T47D (cell line): ENCODE data around the gene CHST13.

ENCODE experiments used
- DNase-seq, 2 experiments: peaks; one replicate each; pipeline versions ENCODE4 v3.0.0 to v3.0.0-alpha.2; 2011 to 2012; ENCODE audit warnings: low read depth in 1 of 2, low spot score in 1 of 2
- JUND ChIP-seq: IDR thresholded peaks from 2 replicates; pipeline ENCODE4 v1.6.1; 2012; ENCODE audit warnings: low read depth
- in situ Hi-C: cut with HindIII; loops from 2 replicates; pipeline ENCODE4 v1.10.0; 2016; ENCODE audit warnings: low sequenced_read_pairs, low pct_unique_long_range_greater_than_20kb

CHST13 gene

DNA sequence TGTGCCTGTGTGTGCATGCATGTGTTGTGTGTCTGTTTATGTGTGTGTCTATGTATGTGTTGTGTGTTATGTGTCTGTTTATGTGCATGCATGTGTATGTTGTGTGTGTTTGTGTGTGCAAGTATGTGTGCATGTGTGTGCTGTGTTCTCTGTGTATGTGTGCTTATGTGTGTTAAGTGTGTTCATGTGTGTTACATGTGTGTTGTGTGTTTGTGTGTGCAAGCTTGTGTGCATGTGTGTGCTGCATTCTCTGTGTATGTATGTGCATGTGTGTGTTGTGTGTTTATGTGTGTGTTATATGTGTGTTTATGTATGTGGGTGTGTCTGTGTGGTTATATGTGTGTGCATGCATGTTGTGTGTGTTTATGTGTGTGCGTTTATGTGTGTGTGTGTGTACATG lies 21.3 kb upstream of the CHST13 start:
- in situ Hi-C loops = no loop called here
- TF ChIP-seq JUND = no peak
- DNase-seq = no peak

- in situ Hi-C loops = no loop called here
- no peak for DNase-seq
Observed at GRCh38 chr3:126503701-126504100, 20.3 kb upstream of the CHST13 start.

GRCh38 chr3:126507886-126508285 lies 16.1 kb upstream of the CHST13 start:
- in situ Hi-C loops = no loop called here
- no peak for DNase-seq
- TF ChIP-seq JUND = no peak

More at GRCh38 chr3:126503701-126504100, 20.3 kb upstream of the CHST13 start:
- no peak for TF ChIP-seq JUND

DNA sequence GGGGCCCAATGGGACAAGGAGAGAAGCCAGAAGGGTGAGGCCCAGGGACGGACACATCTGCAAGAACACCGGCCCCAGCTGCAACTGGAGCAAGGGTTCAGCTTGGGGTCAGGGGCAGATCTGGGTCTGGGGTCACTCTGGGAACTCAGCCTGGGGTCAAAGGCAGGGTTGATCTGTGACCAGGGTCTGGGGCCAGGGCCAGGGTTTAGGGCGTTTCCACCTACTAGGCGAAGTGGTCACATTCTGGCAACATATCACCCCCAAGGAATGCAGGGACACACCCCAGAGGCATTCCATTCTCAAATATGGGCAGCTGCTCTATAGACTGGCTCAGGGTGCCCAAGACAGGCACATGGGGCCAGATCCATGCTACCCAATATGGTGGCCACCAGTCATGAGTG lies 15.4 kb upstream of the CHST13 start:
- DNase-seq = no peak
- in situ Hi-C loops = no loop called here
- no peak for TF ChIP-seq JUND

GRCh38 chr3:126509597-126510307 lies 14.2 kb upstream of the CHST13 start:
- DNase-seq = no peak
- in situ Hi-C loops = no loop called here
- no peak for TF ChIP-seq JUND

DNA sequence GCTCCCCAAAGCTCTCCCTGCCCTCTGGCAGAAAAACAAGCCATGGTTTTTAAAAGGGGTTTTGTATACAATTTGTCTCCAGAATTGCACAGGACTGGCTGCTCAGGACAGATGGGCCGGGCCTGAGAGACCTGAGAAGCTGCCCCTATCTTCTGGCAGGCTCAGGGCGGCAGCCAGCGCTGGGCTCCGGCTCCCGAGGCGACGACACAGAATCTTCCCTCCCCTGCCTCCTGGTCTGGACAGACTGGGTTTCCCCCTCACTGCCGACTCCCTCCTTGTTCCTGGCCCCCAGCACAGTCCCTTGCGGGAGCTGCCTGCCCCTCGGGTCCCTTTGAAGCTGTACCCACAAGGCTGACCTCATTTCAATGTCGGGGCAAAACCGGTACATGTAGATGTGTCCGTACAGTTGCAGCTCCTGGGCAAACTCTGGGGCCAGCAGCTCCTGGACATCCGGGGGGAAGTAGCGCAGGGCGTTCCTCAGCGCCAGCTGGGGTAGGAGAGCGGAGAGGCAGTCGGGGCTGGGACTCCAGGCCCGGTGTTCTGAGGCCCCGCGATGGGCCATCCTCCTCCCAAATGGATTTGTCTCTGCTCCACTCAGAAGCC lies 13.5 kb upstream of the CHST13 start:
- TF ChIP-seq JUND = no peak
- no peak for DNase-seq
- in situ Hi-C loops = no loop called here

DNA sequence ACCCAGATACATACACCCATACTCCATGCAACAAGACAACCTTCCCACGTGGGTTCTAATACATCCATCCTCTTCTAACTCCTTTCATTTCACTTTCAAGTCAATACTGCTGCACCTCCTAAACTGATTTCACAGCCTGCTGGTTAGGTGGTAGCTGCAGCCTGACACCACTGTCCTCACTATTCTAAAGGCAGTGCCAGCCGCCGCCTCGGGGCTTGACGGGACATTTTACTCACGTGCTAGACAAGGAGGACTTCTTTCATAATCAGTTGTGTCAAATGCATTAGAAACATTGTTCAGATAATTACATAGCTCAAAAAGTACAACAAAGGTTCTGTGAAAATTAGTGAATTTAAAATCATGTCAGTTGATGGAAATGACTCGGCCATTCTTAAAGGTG lies 12.7 kb upstream of the CHST13 start:
- no peak for DNase-seq
- TF ChIP-seq JUND = no peak
- in situ Hi-C loops = no loop called here

GRCh38 chr3:126512026-126512425 lies 11.9 kb upstream of the CHST13 start:
- in situ Hi-C loops = no loop called here
- TF ChIP-seq JUND = no peak
- no peak for DNase-seq

DNA sequence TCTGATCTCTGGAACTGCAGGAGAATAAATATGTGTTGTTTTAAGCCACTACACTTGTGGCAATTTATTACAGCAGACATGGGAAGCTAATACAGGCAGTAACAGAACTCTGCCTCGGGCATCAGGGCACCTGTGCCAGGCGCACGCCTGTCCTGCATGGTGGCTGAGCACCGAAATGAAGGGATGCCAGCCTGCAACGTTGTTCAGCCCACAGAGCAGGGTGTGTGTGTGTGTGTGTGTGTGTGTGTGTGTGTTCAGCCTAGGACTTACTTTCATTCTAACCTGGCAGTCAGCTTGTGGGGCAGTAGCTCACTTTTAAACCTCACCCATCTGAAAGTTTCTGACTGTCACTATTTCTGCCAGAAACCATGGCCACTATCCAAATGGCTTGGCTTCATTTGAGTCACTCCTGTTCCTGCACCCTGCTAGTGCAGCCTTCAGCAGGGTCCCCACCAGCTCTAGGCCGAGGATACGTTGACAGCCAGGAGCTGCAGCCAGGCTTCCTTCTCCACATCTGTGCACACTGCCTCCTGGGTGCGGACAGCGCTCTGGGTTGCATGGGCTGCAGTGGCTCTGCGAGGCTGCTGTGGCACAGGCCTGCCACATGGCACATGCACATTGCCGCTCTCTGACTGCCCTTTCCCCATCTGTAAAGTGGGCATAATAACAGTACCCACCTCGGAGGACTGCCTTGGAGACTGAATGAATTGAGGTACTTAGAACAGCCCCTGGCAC lies 10.9 kb upstream of the CHST13 start:
- in situ Hi-C loops = no loop called here
- no peak for TF ChIP-seq JUND
- no peak for DNase-seq

DNA sequence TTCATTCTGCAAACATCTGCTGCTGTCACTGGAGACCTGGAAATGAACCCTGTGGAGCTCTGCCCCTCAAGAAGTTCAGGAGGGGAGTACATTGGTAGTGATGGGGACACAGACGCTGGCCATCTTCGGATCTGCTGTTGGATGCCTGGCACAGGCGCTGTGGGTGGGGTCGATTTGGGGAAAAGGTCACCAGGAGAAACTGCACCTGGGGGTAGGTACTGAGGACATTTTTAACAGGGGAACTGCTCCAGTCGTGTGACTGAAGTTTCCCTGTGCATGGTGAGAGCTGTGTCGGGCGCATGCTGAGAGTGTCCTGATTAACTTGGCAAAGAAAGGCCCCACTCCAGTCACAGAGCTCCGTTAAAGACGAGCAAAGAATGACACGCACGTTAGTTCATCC lies 9.8 kb upstream of the CHST13 start:
- no peak for TF ChIP-seq JUND
- no peak for DNase-seq
- in situ Hi-C loops = no loop called here

GRCh38 chr3:126515066-126515706 lies 8.8 kb upstream of the CHST13 start:
- no peak for DNase-seq
- no peak for TF ChIP-seq JUND
- in situ Hi-C loops = no loop called here

- in situ Hi-C loops = no loop called here
Observed at GRCh38 chr3:126516152-126516935, 7.6 kb upstream of the CHST13 start.

More at GRCh38 chr3:126516152-126516935, 7.6 kb upstream of the CHST13 start:
- TF ChIP-seq JUND = no peak
- no peak for DNase-seq
